GM18951 (cell line): ENCODE results near the gene CBLB.
"Not testable (repeated sequence)": the region's sequence is repeated elsewhere in the genome, so short reads cannot be mapped to it uniquely, and the experiment has no call there.

ENCODE experiments used
- POLR2A ChIP-seq: IDR thresholded peaks from 4 replicates; pipeline ENCODE4 v1.6.1; 2011; ENCODE audit warnings: mild to moderate bottlenecking; ENCODE audit not compliant: insufficient read length, insufficient read depth; ENCODE audit errors: extremely low read depth
- in situ Hi-C: fragments of 300-500 bp; cut with MboI; formaldehyde crosslinking; loops from one replicate; pipeline ENCODE4 v1.12.0; 2022; ENCODE audit warnings: low sequenced_read_pairs, mixed read lengths, inconsistent platforms; ENCODE audit not compliant: unreplicated experiment

CBLB gene

DNA sequence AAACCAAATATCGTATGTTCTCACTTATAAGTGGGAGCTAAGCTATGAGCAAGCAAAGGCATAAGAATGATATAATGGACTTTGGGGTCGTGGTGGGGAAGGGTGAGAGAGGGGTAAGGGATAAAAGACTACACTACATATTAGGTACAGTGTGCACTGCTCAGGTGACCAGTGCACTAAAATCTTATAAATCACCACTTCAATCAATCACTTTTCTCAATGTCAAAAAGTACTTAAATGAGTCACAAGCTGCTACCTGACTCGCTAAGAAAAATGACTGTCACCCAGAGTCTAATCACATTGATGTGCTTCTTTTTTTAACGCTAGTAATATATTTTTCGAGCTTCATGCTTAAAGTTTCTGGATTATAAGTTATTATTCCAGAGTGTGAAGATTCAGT lies 95.5 kb downstream of the CBLB start:
- in situ Hi-C loops = no loop called here
- TF ChIP-seq POLR2A = no peak

DNA sequence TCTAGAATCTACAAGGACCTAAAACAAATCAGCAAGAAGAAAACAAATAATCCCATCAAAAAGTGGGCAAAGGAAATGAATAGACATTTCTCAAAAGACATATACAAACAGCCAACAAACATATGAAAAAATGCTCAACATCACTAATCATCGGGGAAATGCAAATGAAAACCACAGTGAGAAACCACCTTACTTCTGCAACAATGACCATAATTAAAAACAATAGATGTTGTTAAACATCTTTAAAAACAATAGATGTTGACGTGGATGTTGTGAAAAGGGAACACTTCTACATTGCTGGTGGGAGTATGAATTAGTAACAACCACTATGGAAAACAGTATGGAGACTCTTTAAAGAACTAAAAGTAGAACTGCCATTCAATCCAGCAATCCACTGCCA lies 96.2 kb downstream of the CBLB start:
- TF ChIP-seq POLR2A = no peak
- in situ Hi-C loops = no loop called here

DNA sequence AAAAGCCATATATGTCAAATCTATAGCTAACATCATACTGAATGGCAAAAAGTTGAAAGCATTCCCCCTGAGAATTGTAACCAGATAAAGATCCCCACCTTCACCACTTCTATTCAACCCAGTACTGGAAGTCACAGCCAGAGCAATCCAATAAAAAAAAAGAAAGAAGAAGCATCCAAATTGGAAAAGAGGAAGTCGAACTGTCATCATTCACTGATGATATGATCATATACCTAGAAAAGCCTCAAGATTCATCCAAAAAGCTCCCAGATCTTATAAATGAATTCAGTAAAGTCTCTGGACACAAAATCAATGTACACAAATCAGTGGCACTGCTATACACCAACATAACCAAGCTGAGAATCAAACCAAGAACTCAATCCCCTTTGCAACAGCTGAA lies 97.4 kb downstream of the CBLB start:
- in situ Hi-C loops = no loop called here
- no peak for TF ChIP-seq POLR2A

DNA sequence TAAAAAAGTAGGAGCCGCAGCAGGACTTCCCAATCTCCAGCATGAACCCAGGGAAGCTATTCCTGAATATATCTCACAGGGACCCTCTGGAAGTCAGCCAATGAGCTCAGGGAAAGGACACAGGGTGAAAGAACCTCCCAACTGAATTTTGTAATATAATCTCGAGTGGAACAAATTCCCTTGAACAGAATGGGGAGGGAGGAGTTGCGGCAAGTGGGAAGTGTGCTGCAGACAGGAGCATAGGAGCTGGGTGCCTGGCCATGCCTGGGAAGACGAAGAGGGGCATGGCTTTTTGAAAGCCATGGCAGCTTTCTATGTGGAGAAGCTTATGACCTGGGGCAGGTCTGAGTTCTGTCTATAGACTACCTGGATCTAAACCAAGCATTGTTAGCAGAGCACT lies 98.4 kb downstream of the CBLB start:
- no peak for TF ChIP-seq POLR2A
- in situ Hi-C loops = no loop called here

DNA sequence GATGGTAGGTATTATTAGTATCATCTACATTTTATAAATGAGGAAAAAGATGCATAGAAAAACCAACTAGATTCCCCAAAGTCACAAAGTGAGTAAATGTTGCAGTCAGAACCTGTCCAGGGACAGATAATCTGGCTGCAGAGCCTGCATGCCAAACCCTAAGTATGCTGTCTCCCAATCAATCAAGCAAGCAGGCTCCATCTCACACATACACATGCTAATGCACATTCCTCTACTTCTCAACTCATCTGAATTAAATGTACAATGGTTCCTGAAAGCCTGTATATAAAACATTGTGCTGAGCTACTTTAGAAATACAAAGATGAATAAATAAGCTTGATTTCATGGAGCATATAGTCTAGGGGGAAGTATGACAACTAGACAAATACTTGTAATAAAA lies 101.0 kb downstream of the CBLB start:
- no peak for TF ChIP-seq POLR2A
- in situ Hi-C loops = no loop called here

DNA sequence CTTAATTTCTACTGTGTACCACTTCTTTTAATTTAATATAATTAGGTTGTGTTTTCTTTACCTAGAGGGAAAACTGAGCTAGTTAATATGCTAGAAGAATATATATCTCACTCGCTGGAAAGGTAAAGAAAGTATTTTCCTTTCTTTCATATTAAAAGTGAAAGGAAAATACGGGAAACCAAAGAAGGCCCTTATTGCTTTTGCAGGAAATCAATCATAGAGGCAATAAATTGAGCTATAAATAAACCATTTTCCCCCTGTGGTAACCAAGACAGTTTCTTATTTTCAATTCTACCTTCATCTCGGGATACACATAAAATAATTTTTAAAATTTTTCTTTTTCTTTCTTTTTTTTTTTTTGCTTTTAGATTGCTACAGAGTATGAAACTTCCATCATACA lies 101.6 kb downstream of the CBLB start:
- in situ Hi-C loops = no loop called here
- no peak for TF ChIP-seq POLR2A

DNA sequence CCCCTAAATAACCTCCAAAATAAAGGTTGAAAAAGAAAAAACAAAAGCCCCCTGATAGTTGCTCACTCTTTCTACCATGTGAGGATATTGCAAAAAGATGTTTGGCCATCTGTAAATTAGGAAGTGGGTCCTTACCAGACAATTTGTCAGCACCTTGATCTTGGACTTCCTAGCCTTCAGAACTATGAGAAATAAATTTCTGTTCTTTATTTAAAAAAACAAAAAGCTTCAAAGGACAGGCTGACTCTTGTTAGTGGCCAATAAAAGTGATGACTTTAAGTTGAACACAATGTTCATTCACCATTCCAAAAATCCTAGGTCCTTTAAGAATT lies 103.5 kb downstream of the CBLB start:
- in situ Hi-C loops = no loop called here
- no peak for TF ChIP-seq POLR2A

DNA sequence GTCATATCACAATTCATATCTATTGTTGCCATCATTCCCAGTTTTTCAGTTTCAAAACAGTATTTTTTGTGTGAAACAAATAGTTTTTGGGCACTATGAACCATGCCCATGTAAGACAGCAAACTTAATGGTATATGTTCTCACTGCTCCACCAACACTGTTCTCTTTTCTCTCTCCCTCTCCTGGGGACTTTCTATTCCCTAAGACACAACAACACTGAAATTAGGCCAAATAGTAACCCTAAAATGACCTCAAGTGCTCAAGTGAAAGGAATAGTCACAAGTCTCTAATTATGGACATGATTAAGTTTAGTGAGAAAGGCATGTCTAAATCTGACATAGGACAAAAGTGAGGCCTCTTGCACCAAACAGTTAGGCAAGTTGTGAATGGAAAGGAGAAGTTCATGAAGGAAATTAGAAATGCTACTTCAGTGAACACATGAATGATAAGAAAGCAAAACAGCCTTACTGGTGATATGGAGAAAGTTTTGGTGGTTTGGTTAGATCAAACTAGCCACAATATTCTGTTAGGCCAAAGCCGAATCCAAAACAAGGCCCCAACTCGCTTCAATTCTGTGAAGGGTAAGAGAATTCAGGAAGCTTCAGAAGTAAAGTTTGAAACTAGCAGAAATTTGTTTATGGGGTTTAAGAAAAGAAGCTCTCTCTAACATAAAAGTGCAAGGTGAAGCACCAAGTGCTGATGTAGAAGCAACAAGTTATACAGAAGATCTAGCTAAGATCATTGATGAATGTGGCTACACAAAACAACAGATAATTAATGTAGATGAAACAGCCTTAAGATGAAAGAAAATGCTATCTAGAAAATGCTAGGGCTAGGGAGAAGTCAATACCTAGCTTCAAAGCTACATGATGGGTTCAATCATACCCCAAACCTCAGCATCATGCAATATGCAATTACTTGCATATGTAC lies 104.2 kb downstream of the CBLB start:
- in situ Hi-C loops = no loop called here

DNA sequence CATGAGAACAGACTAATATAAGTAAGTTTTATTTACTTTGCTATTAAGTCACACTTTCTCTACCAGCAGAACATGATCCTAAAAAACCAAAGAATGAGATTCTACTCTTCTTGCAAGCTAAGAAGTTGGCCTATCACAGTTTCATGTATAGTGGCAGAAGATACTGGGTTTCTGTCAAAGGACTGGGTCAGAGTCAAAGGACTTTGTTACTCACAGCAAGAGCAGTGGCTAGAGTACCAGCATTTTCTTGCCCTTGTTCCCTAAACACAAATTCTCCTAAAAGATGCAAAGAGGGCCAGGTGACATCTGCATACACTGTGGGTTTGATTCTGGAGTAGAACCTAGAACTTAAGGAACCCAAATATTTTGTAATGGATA lies 105.2 kb downstream of the CBLB start:
- in situ Hi-C loops = no loop called here

More for the DNA sequence above, 104.2 kb downstream of the CBLB start:
- TF ChIP-seq POLR2A = no peak

DNA sequence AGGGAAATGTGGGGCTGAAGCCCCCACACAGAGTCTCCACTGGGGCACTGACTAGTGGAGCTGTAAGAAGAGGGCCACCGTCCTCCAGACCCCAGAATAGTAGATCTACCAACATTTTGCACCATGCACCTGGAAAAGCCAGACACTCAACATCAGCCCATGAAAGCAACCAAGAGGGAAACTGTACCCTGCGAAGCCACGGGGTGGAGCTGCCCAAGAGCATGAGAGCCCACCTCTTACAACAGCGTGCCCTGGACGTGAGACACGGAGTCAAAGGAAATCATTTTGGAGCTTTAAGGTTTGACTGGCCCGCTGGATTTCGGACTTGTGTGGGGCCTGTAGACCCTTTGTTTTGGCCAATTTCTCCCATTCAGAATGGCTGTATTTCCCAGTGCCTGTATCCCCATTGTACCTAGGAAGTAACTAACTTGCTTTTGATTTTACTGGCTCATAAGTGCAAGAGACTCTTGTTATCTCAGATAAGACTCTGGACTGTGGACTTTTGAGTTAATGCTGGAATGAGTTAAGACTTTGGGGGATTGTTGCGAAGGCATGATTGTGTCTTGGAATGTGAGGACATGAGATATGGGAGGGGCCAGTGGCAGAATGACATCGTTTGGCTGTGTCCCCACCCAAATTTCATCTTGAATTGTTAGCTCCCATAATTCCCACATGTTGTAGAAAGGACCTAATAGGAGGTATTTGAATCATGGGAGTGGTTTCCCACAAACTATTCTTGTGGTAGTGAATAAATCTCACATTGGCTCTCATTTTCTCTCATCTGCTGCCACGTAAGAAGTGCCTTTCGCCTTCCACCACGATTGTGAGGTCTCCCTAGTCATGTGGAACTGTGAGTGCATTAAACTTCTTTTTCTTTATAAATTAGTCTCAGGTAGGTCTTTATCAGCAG lies 105.8 kb downstream of the CBLB start:
- in situ Hi-C loops = no loop called here
- TF ChIP-seq POLR2A = no peak

More for the DNA sequence above, 105.2 kb downstream of the CBLB start:
- no peak for TF ChIP-seq POLR2A

DNA sequence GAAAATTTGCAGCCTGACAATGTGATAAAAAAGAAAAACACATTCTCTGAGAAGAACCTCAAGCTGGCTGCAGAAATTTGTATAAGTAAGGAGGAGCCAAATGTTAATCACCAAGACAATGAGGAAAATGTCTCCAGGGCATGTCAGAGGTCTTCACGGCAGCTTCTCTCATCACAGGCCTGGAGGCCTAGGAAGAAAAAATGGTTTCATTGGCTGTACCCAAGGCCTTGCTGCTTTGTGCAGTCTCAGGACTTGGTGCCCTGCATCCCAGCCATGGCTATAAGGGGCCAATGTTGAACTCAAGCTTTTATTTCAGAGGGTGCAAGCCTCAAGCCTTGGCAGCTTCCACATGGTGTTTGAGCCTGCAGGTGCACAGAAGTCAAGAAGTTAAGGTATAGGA lies 106.6 kb downstream of the CBLB start:
- in situ Hi-C loops = not testable (repeated sequence)

DNA sequence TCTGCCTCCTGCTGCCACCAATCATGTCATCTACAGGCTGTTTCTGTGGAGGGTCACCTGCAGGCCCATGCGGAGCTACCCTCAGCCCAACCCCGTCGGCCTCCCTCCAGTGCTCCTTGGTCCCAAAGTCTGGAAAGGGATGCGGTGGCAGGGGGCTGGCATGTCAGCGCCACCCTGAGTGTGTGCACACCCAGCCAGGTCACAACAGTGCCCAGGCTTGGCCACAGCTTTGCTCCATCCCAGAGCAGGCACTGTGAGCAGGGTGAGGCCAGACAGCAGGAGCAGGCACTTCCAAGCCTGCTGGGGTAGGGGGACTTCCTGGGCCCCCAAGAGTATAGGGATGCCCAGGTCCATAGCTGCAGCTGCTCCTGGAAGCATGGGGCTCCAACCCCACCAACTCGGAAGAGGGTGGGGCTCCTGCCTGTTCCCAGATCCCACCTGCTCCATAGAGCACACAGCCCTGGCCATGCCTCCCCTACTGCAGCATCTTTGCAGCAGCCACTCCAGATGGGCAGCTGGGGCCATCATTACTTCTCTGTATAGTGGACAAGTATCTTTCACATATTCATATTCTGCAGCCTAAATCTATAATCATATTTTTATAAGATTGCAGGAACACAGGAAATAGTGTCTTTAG lies 109.3 kb downstream of the CBLB start:
- no peak for TF ChIP-seq POLR2A
- in situ Hi-C loops = no loop called here

DNA sequence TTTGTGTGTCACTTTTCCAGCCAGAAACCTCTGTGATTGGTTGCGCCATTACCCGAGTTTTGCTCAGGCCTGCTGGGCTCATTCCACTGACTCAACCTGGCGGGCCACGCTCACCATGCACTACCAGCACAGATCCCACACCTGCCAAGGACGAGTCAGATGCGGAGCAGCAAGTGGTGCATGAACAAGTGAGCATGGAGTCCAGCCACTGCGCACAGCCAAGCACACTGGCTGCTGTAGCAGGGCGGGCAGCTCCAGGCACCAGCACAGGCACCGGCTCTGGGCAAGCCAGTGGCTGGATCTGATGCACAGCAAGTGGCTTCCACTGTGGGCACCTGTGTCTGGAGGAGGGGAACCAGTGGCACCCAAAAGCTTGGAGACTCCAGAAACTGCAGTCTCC lies 110.4 kb downstream of the CBLB start:
- no peak for TF ChIP-seq POLR2A
- in situ Hi-C loops = no loop called here
